HepG2 (cell line): ENCODE results near the gene RETN. TPM values are rescaled to one million over a fixed set of nuclear protein-coding genes. Genes with fewer than 3 reads are reported as not detected.
A peak's percentile ranks its signal among the peaks of the same experiment; 100 is the strongest.
"Not testable (repeated sequence)": the region's sequence is repeated elsewhere in the genome, so short reads cannot be mapped to it uniquely, and the experiment has no call there.

ENCODE experiments used
- ATAC-seq: fragments of 200-7000 bp; cut with Tn5 transposase; 3 replicates; pipeline ENCODE4 v1.9.1; 2020; ENCODE audit warnings: mild to moderate bottlenecking, moderate library complexity
- BruUV-seq: library from RNA; stranded (reverse); fragments of 400-500 nt; replicated peaks from 2 replicates; lab custom pipeline; 2021; lab: Mats Ljungman, UMichigan
- CTCF ChIA-PET: fragments of 300-600 bp; formaldehyde crosslinking; extraction: SDS; loops from one replicate; lab custom pipeline; 2021; ENCODE audit warnings: low total read pairs, inconsistent platforms, low intra/inter-chr PET ratio; lab: Yijun Ruan, JAX
- POLR2A ChIA-PET: fragments of 350-600 bp; sonication (Branson Sonifier 250); formaldehyde crosslinking; loops from one replicate; lab custom pipeline; 2020; ENCODE audit warnings: antibody characterized with exemption, inconsistent platforms; lab: Yijun Ruan, JAX
- DNase-seq: peaks from one replicate; pipeline ENCODE4 v3.0.0-alpha.2; 2015; ENCODE audit warnings: low spot score
- FAIRE-seq: peaks from 3 replicates; lab custom pipeline; 2011; peaks lifted over from hg19 to GRCh38; lab: Jason Lieb, UNC
- H2AFZ ChIP-seq: one replicate; pipeline ENCODE4 v1.6.1; 2011; ENCODE audit warnings: low read length, inconsistent platforms
- H3K27ac ChIP-seq: fragments of 300-600 bp; 3 replicates; pipeline ENCODE4 v1.8.0; 2011; ENCODE audit warnings: mixed run types, mild to moderate bottlenecking, mixed read lengths, low read length, inconsistent platforms; ENCODE audit not compliant: insufficient read depth; ENCODE audit errors: extremely low read length
- H3K27me3 ChIP-seq, 2 experiments: fragments of 200-600 bp in 1 of 2; 2 replicates in 1 of 2; 3 replicates in 1 of 2; pipeline versions ENCODE4 v1.6.0 to v1.8.0; 2011; ENCODE audit warnings: low read length in 2 of 2, mild to moderate bottlenecking in 2 of 2, moderate library complexity in 2 of 2, inconsistent platforms in 1 of 2; ENCODE audit not compliant: insufficient read depth in 2 of 2, control insufficient read depth in 1 of 2
- H3K36me3 ChIP-seq, 2 experiments: fragments of 200-600 bp in 1 of 2; replicated peaks in 1 of 2; 2 replicates in 1 of 2; 3 replicates in 1 of 2; pipeline versions ENCODE4 v1.5.1 to v1.8.0; 2011; ENCODE audit warnings: low read length in 2 of 2, inconsistent platforms in 1 of 2; ENCODE audit not compliant: insufficient read depth in 2 of 2, control insufficient read depth in 1 of 2
- H3K4me1 ChIP-seq: 2 replicates; pipeline ENCODE4 v1.5.1; 2012; ENCODE audit warnings: low read length, inconsistent platforms; ENCODE audit not compliant: insufficient read depth
- H3K4me2 ChIP-seq: 2 replicates; pipeline ENCODE4 v1.6.0; 2011; ENCODE audit warnings: low read depth, low read length, inconsistent platforms
- H3K4me3 ChIP-seq, 3 experiments: fragments of 200-600 bp in 1 of 3; sonication (generic), shearing (Covaris generic) in 1 of 3; replicated peaks in 1 of 3; 2 replicates each; pipeline ENCODE4 v1.5.1; 2011 to 2016; ENCODE audit warnings: low read length in 3 of 3, inconsistent platforms in 2 of 3, low read depth in 2 of 3, mild to moderate bottlenecking in 2 of 3, control low read depth in 1 of 3, mixed read lengths in 1 of 3; ENCODE audit not compliant: insufficient read depth in 1 of 3
- H3K79me2 ChIP-seq: one replicate; pipeline ENCODE4 v1.6.1; 2011; ENCODE audit warnings: low read length, inconsistent platforms; ENCODE audit not compliant: insufficient read depth
- H3K9ac ChIP-seq: 2 replicates; pipeline ENCODE4 v1.6.0; 2011; ENCODE audit warnings: mild to moderate bottlenecking, low read depth, low read length, inconsistent platforms; ENCODE audit not compliant: insufficient read depth
- H3K9me3 ChIP-seq: 2 replicates; pipeline ENCODE4 v1.5.1; 2012; ENCODE audit warnings: mild to moderate bottlenecking, low read length
- H4K20me1 ChIP-seq: 2 replicates; pipeline ENCODE4 v1.6.0; 2011; ENCODE audit warnings: inconsistent platforms, mild to moderate bottlenecking, low read length, moderate library complexity; ENCODE audit not compliant: insufficient read depth
- HNRNPH1 ChIP-seq: fragments of 200-400 bp; formaldehyde crosslinking; optimal IDR thresholded peaks from 2 replicates; pipeline ENCODE3; 2017; ENCODE audit warnings: mild to moderate bottlenecking, low read depth, low read length
- MAX ChIP-seq: IDR thresholded peaks from 2 replicates; pipeline ENCODE4 v1.6.1; 2012; ENCODE audit warnings: inconsistent platforms
- WGBS: methylation state at CpG from one replicate; pipeline ENCODE4 v1.1.6; 2017; ENCODE audit warnings: low lambda C conversion rate; 5-methylcytosine and 5-hydroxymethylcytosine counted together
- in situ Hi-C: cut with HindIII; loops from 2 replicates; pipeline ENCODE4 v1.10.0; 2017; ENCODE audit warnings: low pct_unique_long_range_greater_than_20kb; ENCODE audit not compliant: extremely low pct_ligation_motif_present
- intact Hi-C: fragments of 100-400 bp; cut with micrococcal nuclease; formaldehyde crosslinking; loops from one replicate; pipeline ENCODE4 v1.10.0; 2022; ENCODE audit not compliant: unreplicated experiment
- polyA plus RNA-seq, 8 experiments: library from polyadenylated mRNA; depleted of rRNA in 3 of 8; stranded (reverse) in 7 of 8; unstranded in 1 of 8; fragments of >200 nt; fragmentation: Illumina TruSeq in 4 of 8; extraction: Trizol in 4 of 8; gene quantifications; 2 replicates each; pipeline versions ENCODE4 v1.2.1 to v1.2.3, GENCODE V29; 2011 to 2016; ENCODE audit warnings: low read depth in 4 of 8, missing spikeins in 1 of 8, mixed read lengths in 1 of 8; ENCODE audit not compliant: insufficient read depth in 1 of 8
- total RNA-seq, 5 experiments: library from RNA; depleted of rRNA; stranded (reverse); fragments of >200 nt; fragmentation: Illumina TruSeq; extraction: Trizol; gene quantifications; 2 replicates each; pipeline ENCODE4 v1.2.3, GENCODE V29; 2016; ENCODE audit warnings: low read depth in 1 of 5

The RETN gene
- total and polyA plus RNA-seq, 2 of the 13 experiments (the other 11 are each of a cell fraction or from before 2014, with no cell fraction given) = not detected

GRCh38 chr19:7643629-7644549 lies 25.0 kb upstream of the RETN start:
- intact Hi-C loops, H3K4me3 ChIP-seq, H3K27me3 ChIP-seq, in situ Hi-C loops, H3K9me3 ChIP-seq, H3K4me1 ChIP-seq, H2AFZ ChIP-seq, DNase-seq, H4K20me1 ChIP-seq, FAIRE-seq, H3K79me2 ChIP-seq, H3K36me3 ChIP-seq, H3K27ac ChIP-seq, ATAC-seq, H3K4me2 ChIP-seq, CTCF ChIA-PET, H3K9ac ChIP-seq, BruUV-seq: not testable (repeated sequence)
- peak; percentile 6 for TF ChIP-seq HNRNPH1
- POLR2A ChIA-PET = interaction anchor here (1.0 kb wide), 1 partner anchor 48 kb away, joined by 3 read pairs; the partner anchor contains the start of gene CAMSAP3
- WGBS = 95% methylated on average over 9 of the region's 10 CpGs

- DNase-seq (no peak), FAIRE-seq (no peak)
- no peak overlapping the region for H3K4me3 ChIP-seq
- H4K20me1 ChIP-seq = no peaks in the 10 kb centered on the region; the same call in 1 of the 2 replicates
- no peaks in the 10 kb centered on the region for H3K79me2 ChIP-seq
- TF ChIP-seq MAX = no peak
- TF ChIP-seq, all 625 proteins: peak for 0
- ATAC-seq = no peak
- Histone ChIP-seq H2AFZ (no peak overlapping the region), H3K4me1 (no peaks in the 10 kb centered on the region), H3K27ac (no peak overlapping the region), H3K4me2 (no peak overlapping the region), H3K9me3 (no peaks in the 10 kb centered on the region), H3K27me3 (no peaks in the 10 kb centered on the region), H3K36me3 (no peaks in the 10 kb centered on the region; a peak in 1 of 5 replicates), H3K9ac (no peak overlapping the region)
- no TSS peak for BruUV-seq
- WGBS = 93% methylated on average over 6 of the region's 20 CpGs
- intact Hi-C loops = no loop called here
- ChIA-PET CTCF (no interaction called here), POLR2A (no interaction called here)
- in situ Hi-C loops = no loop called here
Observed at GRCh38 chr19:7644550-7644877, 24.3 kb upstream of the RETN start.
